Activated T-cell treated with anti-CD3 and anti-CD28 coated beads for 4 hours (primary cell): ENCODE measurements around the gene FGFR1OP2.
A peak's percentile ranks its signal among the peaks of the same experiment; 100 is the strongest.

Experiments
- DNase-seq: peaks from one replicate; pipeline ENCODE4 v3.0.0-alpha.2; 2020

The FGFR1OP2 gene

DNA sequence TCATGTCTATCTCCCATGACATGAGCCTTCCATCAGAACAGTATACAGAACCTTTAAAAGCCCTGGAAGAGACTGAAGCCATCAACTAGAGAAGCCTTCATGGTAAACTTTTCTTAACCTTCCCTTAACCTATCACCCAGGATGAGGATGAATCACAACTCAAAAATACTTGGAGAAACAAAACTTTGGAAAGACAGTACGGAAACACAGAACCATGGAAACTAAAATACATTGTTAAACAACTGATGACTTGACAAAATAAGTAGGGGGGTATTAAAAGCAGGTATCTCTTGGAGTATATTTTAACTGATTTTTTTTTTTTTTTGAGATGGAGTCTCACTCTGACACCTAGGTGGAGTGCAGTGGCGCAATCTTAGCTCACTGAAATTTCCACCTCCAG is 67.2 kb downstream of the FGFR1OP2 start:
- no peak for DNase-seq

DNA sequence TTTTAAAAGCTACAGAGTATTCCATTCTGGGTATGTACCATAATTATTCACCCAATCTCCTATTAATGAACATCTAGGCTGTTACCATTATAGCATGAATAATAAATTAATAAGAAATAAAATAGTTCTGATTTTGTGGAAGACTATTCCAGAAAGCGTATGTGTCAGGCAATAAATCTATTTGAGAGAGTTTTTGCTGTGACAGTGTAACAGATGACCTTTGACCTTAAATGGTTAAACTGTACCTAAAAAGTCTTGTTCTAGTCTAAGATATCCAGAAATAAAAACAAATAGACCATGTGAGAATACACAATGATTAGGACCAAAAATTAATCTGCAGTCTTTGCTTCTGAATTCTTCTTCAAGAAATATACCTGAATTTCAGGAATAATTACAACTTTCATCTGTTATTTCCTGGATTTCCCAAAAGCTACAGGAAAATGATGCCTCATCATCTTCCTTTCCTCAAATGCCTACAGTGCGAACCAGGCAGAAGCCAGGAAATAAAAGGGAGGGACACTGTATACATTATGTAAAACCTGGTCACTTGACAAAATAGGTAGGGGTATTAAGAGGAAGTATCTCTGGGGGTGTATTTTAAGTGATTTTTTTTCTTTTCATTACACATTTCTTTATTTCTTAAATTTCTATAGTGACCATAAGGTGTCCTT is 68.7 kb downstream of the FGFR1OP2 start:
- no peak for DNase-seq

DNA sequence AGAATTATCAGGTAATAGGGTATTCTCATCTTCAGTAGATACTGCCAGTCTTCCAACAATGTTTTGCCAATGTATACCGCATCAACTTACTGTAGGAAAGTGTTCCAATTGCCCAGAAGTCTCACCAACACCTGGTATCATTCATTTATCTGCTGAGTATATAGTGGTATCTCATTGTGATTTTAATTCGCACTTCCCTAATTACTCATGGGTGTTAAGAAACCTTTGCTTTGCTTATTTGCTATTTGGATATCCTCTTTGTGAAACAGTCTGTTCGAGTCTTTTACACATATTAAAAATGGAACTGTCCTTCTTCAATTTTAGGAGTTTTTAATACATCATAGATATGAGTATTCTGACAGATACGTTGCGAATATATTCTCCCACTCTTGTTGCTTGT is 69.8 kb downstream of the FGFR1OP2 start:
- DNase-seq = no peak

DNA sequence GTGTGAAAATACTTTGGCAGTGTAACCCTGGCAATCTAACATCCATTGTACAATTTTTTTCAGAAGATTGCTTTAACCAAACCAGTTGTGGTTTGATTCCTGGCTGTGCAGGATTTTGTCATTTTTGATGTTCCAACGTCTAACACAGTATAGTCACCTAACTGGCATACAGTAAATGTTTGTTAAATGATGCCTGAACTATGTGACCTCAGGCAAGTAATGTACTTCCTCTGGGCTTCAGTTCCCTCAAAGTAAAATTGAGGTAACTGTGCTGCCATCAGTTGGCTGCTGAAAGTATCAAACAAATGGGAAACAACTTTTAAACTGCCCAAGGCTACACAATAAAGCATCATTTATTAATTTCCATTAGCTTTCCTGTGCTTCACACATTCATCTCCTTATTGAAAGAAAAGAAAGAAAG is 71.6 kb downstream of the FGFR1OP2 start:
- DNase-seq = no peak

DNA sequence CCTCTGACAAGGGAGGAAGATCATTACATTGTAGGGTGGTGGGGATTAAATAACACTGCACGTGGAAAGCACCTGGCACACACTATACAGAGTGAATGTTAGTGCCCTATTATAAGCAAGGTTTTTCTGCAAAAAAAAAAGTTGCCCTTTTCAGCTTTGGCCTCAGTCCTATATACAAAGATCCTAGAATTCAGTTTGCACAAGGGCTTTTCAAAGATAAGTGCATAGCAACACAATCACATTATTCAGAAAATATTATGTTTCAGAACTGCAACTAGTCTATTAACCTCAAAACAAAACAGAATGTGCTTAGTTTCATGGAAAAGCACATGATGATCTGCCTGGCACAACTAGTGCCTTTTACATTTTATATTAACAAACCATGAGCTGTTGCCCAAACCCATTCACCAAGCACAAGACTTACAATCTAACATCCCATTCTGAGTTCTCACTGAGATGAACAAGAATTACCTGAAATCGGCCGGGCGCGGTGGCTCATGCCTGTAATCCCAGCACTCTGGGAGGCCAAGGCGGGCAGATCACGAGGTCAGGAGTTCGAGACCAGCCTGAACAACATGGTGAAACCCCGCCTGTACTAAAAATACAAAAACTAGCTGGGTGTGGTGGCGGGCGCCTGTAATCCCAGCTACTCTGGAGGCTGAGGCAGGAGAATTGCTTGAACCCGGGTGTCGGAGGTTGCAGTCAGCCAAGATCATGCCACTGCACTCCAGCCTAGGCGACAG is 74.1 kb downstream of the FGFR1OP2 start:
- no peak for DNase-seq

DNA sequence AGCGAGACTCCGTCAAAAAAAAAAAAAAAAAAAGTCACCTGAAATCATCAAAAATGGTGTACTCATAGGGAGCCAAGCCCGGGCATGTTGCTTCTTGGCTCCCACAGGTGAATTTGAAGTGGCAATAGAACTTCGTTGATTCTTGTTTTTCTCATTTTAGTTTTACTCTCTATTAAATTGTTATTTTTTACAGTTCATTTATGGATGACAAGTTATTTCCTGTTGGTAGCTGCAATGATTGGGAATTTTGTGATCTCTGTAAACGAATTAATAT is 74.6 kb downstream of the FGFR1OP2 start:
- no peak for DNase-seq

DNA sequence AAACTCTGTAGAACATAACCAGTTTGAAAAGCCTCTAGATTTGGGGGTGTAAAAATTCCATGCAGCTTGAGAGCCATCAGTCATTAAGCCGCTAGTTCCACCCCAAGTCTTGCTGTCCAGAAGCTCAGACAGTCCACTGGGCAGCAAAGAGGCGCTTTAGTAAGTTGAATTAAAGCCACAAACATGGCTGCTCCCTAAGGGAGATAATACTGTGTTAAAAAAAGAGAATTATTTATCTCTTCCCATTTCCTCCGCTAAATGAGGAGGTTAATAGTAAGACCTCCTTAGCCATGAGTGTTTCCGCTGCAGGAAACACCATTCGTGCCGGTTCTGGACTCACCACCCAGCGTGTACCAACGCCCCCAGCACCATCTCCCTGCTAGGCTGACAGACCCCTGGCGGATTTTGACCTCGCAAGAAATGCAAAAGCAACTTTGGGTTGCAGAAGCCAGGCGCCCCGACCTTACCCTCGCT is 75.4 kb downstream of the FGFR1OP2 start:
- DNase-seq = no peak

DNA sequence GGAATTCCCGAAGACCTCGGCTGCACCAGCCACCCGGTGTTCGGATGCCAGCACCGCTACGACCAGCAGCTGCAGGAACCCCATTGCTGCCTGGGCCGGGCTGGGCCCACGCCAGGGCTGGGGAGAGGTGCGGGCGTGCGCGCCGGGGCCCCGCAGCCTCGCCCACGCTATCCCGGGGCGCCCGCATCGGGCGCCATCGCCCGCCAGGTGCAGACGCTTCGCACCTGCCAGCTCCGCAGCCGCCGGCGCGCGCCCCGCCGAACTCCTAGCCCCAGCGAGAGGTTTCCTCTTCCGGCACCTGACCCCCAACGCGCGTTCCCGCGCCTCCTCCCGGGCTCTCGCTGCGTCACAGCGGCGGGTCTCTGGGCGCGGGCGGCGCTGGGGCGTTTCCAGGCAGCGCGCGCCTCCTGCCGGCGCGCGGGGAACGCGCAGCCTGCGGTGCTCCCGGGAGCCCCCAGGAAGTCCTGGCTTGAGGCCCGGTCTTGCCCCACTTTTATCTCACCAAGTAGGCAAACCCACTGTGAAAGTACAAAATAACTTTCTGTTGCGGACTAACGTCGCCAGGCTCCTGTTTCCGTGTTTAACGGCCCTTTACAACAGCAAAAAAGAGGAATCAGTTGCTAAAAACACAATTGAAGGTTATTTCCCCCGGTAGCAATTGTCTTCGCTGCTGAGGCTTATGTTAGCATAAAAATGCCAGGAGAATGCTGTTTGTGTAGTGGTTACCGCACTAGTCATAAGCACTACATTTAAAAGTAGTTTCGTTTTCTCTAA is 76.0 kb downstream of the FGFR1OP2 start, which contains the start of gene TM7SF3:
TM7SF3 (minus strand) TSS at position 300 of the 774 bp plus-strand sequence; CDS start at position 84, 216 bp downstream.
- DNase-seq = peak; percentile 89

DNA sequence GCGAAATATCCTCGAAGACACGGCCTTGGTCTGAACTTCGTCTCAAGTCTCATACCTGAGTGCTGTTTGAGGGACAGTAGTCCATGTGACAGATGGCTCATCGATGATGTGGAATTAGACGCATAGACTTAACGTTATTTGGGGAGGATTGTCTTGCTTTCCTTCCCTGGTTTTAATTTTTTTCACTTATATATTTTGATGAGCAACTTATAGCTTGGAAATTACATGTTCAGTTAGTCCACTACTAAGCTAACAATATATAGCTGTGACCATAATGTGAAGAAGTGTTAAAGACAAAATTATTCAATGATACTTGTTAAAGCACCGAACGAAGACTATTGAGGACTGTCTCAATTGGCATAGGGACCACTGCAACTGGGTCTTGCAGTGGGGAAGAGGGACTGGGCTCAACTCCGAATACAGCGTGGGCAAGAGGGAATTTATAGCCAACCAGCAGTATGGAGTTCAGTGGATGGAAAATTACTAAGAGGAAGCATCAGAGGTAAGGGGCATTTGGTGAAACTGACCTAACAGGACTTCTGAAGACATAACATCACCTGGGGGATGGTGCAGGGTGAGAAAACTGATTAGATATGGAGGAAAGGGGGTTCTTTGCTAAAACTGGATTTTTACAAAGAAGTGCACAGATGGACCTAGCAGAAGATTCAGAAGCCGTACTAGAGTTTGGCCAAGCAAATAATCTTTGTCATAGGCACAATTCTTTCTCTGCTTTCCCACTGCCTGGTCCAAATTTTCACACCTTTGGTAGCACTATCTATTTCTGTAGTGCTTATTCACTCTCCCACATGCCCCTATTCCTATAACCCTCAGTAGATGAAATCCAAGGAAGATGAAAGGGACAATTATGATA is 76.8 kb downstream of the FGFR1OP2 start:
- no peak for DNase-seq

DNA sequence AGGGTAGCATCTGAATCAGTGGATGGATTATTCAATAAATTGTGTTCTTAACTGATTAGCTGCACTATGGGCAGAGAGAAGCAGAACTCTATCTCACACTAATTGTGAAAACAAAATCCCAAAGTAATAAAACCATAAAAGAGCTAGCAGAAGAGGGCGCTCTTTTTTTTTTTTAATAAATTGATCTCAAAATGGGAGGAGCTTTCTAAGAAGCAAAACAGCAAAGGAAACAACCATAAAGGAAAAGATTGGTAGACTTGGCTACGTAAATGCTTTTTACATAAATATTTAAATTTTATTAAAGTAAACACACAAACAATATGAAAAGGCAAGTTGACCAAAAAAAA is 77.4 kb downstream of the FGFR1OP2 start:
- DNase-seq = no peak
